ENCODE measurements around the gene RFX7. TPM values are rescaled to one million over a fixed set of nuclear protein-coding genes. Genes with fewer than 3 reads are reported as not detected.

RFX7 gene
- total and polyA plus RNA-seq, 2 experiments from 2014 or later = 4.0 to 5.8 TPM

- 91 to 95% methylated on average over 1 of the region's 1 CpG for WGBS, 2 experiments (ENCODE audit: low coverage in 1 of 2, low lambda C conversion rate in 2 of 2, missing lambda C conversion rate in 2 of 2)
These were observed 148.3 kb downstream of the RFX7 start for GRCh38 chr15:56095406-56095805.

DNA sequence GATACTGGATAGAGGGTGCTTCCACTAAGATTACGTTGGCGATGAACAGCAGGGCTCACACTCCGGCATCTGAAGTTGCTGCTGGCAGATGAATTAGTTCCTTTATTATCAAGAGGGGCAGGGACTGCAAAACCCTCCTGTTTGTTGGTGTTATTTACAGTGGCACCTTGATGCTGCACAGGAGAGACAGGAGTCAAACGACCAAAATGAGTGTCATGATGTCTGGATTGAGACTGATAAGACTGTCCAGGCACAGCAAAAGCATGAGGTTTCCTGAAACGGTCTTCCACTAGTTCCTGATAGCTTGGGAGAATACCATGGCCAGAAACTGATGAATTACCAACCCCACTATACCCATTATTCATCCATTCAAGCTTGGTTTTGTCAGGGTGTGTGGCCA lies 149.5 kb downstream of the RFX7 start:
- 0 out of 2 replicates have a peak, but pooled peaks cover 12% of the 10 kb centered on the region for H3K4me1 ChIP-seq (ENCODE audit: insufficient read depth)
- no peaks in the 10 kb centered on the region for H3K27me3 ChIP-seq (replicated peaks; ENCODE audit: insufficient read depth)
- no peak overlapping the region for H3K4me2 ChIP-seq (ENCODE audit: unreplicated experiment)
- no peaks in the 10 kb centered on the region for H3K9me3 ChIP-seq (ENCODE audit: low read depth)
- in situ Hi-C loops (cut with MboI) = no loop called here
- TF ChIP-seq EZH2 (IDR thresholded peaks at IDR 0.05; ENCODE audit: insufficient read depth, poor library complexity, severe bottlenecking) (no peak), EZH2phosphoT487 (IDR thresholded peaks at IDR 0.05; ENCODE audit: insufficient read depth, low read depth) (no peak)
- DNase-seq = no peak
- H3K9ac ChIP-seq = no peak overlapping the region
- WGBS, 2 experiments (ENCODE audit: low coverage in 1 of 2, low lambda C conversion rate in 2 of 2, missing lambda C conversion rate in 2 of 2) = 95 to 97% methylated on average over 5 of the region's 5 CpGs
- H3K27ac ChIP-seq = no peak overlapping the region
- H4K20me1 ChIP-seq (ENCODE audit: insufficient read depth) = no peaks in the 10 kb centered on the region
- no peak overlapping the region for H3K4me3 ChIP-seq
- H3K36me3 ChIP-seq (ENCODE audit: low read depth) = peaks cover 76% of the 10 kb centered on the region
- no peaks in the 10 kb centered on the region for H3K9me2 ChIP-seq (ENCODE audit: insufficient read depth)
- peaks cover 15% of the 10 kb centered on the region for H3F3A ChIP-seq (ENCODE audit: insufficient read depth)
- no peaks in the 10 kb centered on the region for H3K79me2 ChIP-seq (ENCODE audit: insufficient read depth)
- H2AFZ ChIP-seq = no peak overlapping the region

More at GRCh38 chr15:56095406-56095805, 148.3 kb downstream of the RFX7 start:
- no peak for TF ChIP-seq EZH2 (IDR thresholded peaks at IDR 0.05; ENCODE audit: insufficient read depth, poor library complexity, severe bottlenecking)
- TF ChIP-seq EZH2phosphoT487 (IDR thresholded peaks at IDR 0.05; ENCODE audit: insufficient read depth, low read depth) = no peak
- H3K9me2 ChIP-seq (ENCODE audit: insufficient read depth) = no peaks in the 10 kb centered on the region
- H3K4me2 ChIP-seq (ENCODE audit: unreplicated experiment) = no peak overlapping the region
- H3F3A ChIP-seq (ENCODE audit: insufficient read depth) = peaks cover 17% of the 10 kb centered on the region
- H3K4me1 ChIP-seq (ENCODE audit: insufficient read depth) = 0 out of 2 replicates have a peak, but pooled peaks cover 12% of the 10 kb centered on the region
- H2AFZ ChIP-seq = no peak overlapping the region
- H3K36me3 ChIP-seq (ENCODE audit: low read depth) = peaks cover 70% of the 10 kb centered on the region
- no peak overlapping the region for H3K27ac ChIP-seq
- no peak for DNase-seq
- no peak overlapping the region for H3K9ac ChIP-seq
- H4K20me1 ChIP-seq (ENCODE audit: insufficient read depth) = no peaks in the 10 kb centered on the region
- in situ Hi-C loops (cut with MboI) = no loop called here
- H3K79me2 ChIP-seq (ENCODE audit: insufficient read depth) = no peaks in the 10 kb centered on the region; the same call in 1 of the 2 replicates
- H3K27me3 ChIP-seq (replicated peaks; ENCODE audit: insufficient read depth) = no peaks in the 10 kb centered on the region
- no peak overlapping the region for H3K4me3 ChIP-seq
- no peaks in the 10 kb centered on the region for H3K9me3 ChIP-seq (ENCODE audit: low read depth)

- Histone ChIP-seq H3K36me3 (ENCODE audit: low read depth) (peaks cover 29% of the 10 kb centered on the region), H4K20me1 (ENCODE audit: insufficient read depth) (no peaks in the 10 kb centered on the region), H3K9me2 (ENCODE audit: insufficient read depth) (no peaks in the 10 kb centered on the region), H3F3A (ENCODE audit: insufficient read depth) (peaks cover 10% of the 10 kb centered on the region; the same call in 1 of the 2 replicates), H3K4me3 (no peak overlapping the region), H3K4me1 (ENCODE audit: insufficient read depth) (no peaks in the 10 kb centered on the region), H2AFZ (no peak overlapping the region), H3K9me3 (ENCODE audit: low read depth) (no peaks in the 10 kb centered on the region), H3K4me2 (ENCODE audit: unreplicated experiment) (no peak overlapping the region), H3K79me2 (ENCODE audit: insufficient read depth) (no peaks in the 10 kb centered on the region), H3K27me3 (replicated peaks; ENCODE audit: insufficient read depth) (no peaks in the 10 kb centered on the region), H3K9ac (no peak overlapping the region), H3K27ac (no peak overlapping the region)
- DNase-seq = no peak
- in situ Hi-C loops (cut with MboI) = no loop called here
- TF ChIP-seq EZH2 (IDR thresholded peaks at IDR 0.05; ENCODE audit: insufficient read depth, poor library complexity, severe bottlenecking) = no peak
These were observed 155.3 kb downstream of the RFX7 start for GRCh38 chr15:56088389-56088788.

DNA sequence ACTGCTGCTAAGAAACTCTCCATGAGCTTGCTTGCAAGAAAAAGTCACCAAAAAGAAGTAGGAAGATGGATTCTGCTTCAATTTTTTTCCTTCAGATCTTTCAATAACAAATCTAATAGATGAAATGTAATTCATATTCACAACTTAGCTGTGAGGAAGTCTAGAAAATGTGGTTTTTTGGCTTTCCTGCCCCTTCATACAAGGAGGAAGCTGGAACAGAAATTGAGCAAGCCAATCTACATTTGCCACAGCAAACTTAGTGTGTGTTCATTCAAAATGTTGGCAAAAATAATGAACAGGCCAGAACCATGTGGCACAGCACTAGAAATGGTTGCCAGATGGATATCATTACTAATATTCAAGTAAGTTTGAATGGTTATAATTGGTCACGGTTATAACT lies 157.1 kb downstream of the RFX7 start:
- WGBS, 2 experiments (ENCODE audit: low coverage in 1 of 2, low lambda C conversion rate in 2 of 2, missing lambda C conversion rate in 2 of 2) = 42 to 56% methylated on average over 1 of the region's 1 CpG
- DNase-seq = no peak
- Histone ChIP-seq H3K79me2 (ENCODE audit: insufficient read depth) (no peaks in the 10 kb centered on the region), H3K9me3 (ENCODE audit: low read depth) (no peaks in the 10 kb centered on the region), H3K9me2 (ENCODE audit: insufficient read depth) (no peaks in the 10 kb centered on the region), H3F3A (ENCODE audit: insufficient read depth) (peaks cover 10% of the 10 kb centered on the region; the same call in 1 of the 2 replicates), H3K4me2 (ENCODE audit: unreplicated experiment) (no peak overlapping the region), H3K27ac (no peak overlapping the region), H3K4me1 (ENCODE audit: insufficient read depth) (no peaks in the 10 kb centered on the region), H3K4me3 (no peak overlapping the region), H3K36me3 (ENCODE audit: low read depth) (peaks cover 15% of the 10 kb centered on the region; the same call in 1 of the 2 replicates), H3K27me3 (replicated peaks; ENCODE audit: insufficient read depth) (no peaks in the 10 kb centered on the region), H3K9ac (no peak overlapping the region), H2AFZ (no peak overlapping the region), H4K20me1 (ENCODE audit: insufficient read depth) (no peaks in the 10 kb centered on the region)
- in situ Hi-C loops (cut with MboI) = no loop called here
- TF ChIP-seq EZH2phosphoT487 (IDR thresholded peaks at IDR 0.05; ENCODE audit: insufficient read depth, low read depth) (no peak), EZH2 (IDR thresholded peaks at IDR 0.05; ENCODE audit: insufficient read depth, poor library complexity, severe bottlenecking) (no peak)

DNA sequence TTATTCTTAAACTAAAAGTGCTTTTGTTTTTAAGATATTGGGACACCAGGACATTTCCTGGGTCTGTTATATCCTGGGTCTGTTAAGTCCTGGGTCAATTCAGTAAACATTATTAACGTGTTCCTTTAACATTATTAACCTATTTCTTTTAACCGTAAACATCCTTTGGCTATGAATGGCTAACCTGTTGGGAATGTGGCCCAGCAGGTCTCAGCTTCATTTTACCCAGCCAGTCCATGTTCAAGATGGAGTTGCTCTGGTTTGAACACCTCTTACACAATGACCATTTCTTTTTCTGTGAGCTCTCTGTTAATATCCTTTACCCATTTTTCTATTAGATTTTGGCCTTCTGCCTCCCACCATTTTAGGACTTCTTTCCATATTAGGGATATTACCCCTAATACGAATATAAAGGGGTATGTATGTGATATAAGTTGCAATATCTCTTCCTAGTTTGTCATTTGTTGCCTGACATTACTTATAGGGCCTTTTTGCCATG lies 161.4 kb downstream of the RFX7 start:
- Histone ChIP-seq H3F3A (ENCODE audit: insufficient read depth) (no peaks in the 10 kb centered on the region), H2AFZ (no peak overlapping the region), H3K9ac (no peak overlapping the region), H3K4me2 (ENCODE audit: unreplicated experiment) (no peak overlapping the region), H3K4me1 (ENCODE audit: insufficient read depth) (no peaks in the 10 kb centered on the region), H3K27me3 (replicated peaks; ENCODE audit: insufficient read depth) (no peaks in the 10 kb centered on the region), H3K4me3 (no peak overlapping the region), H3K27ac (no peak overlapping the region), H3K36me3 (ENCODE audit: low read depth) (no peaks in the 10 kb centered on the region), H3K79me2 (ENCODE audit: insufficient read depth) (no peaks in the 10 kb centered on the region), H3K9me3 (ENCODE audit: low read depth) (no peaks in the 10 kb centered on the region), H4K20me1 (ENCODE audit: insufficient read depth) (no peaks in the 10 kb centered on the region), H3K9me2 (ENCODE audit: insufficient read depth) (no peaks in the 10 kb centered on the region)
- TF ChIP-seq EZH2 (IDR thresholded peaks at IDR 0.05; ENCODE audit: insufficient read depth, poor library complexity, severe bottlenecking) (no peak), EZH2phosphoT487 (IDR thresholded peaks at IDR 0.05; ENCODE audit: insufficient read depth, low read depth) (no peak)
- in situ Hi-C loops (cut with MboI) = no loop called here
- 59 to 68% methylated on average over 3 of the region's 3 CpGs for WGBS, 2 experiments (ENCODE audit: low coverage in 1 of 2, low lambda C conversion rate in 2 of 2, missing lambda C conversion rate in 2 of 2)
- no peak for DNase-seq
